Measurements from ENCODE around the gene GNA12.

DNA sequence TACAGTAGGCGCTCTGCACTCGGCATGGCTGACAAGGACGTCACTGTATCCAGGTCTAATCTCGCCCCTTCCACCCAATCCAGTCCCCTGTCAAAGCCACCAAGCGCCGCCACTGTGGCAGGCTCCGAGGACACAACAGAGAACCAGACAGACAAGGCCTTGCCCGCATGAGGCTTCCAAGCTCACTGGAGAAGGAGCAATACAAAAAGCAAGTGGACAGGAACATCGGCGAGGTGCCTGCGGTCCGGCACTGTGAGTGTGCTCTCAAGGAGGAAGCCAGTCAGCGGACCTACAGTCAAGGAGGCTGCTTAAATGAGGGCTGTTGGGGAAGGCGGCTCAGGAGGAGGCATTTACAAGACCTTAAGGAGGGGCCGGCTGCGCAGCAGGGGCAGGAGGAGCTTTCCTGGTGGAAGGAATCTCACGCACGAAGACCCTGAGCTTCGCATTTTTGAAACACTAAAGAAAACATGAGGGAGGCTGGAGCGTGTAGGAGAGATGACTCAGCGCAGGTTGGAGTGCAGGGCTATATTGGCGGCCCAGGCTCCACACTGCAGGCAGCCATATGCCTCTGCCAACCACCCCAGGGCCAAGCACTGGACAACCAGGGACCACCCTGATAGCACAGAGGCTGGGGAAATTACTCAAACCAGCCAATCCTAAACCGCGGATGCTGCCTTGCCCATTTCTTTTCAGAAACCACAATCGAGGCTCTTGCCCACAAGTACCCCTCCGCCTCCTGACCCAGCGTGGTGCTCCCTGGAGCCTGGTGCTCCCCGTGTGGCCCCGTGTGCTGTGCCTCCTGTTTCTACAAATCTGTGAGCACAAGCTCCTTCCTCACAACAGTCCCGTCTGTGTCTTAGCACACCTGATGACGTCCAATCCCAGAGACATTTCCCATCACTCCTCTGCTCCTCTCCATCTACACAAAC lies 28.9 kb downstream of the GNA12 start:
- no peak for TF ChIP-seq MXI1 (IDR thresholded peaks at IDR 0.05; ENCODE audit: borderline replicate concordance, low read depth, low read length)
- TF ChIP-seq, protein P1, sequence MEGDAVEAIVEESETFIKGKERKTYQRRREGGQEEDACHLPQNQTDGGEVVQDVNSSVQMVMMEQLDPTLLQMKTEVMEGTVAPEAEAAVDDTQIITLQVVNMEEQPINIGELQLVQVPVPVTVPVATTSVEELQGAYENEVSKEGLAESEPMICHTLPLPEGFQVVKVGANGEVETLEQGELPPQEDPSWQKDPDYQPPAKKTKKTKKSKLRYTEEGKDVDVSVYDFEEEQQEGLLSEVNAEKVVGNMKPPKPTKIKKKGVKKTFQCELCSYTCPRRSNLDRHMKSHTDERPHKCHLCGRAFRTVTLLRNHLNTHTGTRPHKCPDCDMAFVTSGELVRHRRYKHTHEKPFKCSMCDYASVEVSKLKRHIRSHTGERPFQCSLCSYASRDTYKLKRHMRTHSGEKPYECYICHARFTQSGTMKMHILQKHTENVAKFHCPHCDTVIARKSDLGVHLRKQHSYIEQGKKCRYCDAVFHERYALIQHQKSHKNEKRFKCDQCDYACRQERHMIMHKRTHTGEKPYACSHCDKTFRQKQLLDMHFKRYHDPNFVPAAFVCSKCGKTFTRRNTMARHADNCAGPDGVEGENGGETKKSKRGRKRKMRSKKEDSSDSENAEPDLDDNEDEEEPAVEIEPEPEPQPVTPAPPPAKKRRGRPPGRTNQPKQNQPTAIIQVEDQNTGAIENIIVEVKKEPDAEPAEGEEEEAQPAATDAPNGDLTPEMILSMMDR (conservative IDR thresholded peaks at IDR 0.05; ENCODE audit: low read depth, low read length) = no peak

All from IMR-90 (cell line).